HCT116 (cell line): ENCODE measurements around the gene TRIAP1.

Experiments
- CEBPB ChIP-seq: IDR thresholded peaks from 2 replicates; pipeline ENCODE4 v1.6.1; 2012; ENCODE audit warnings: low read depth
- EZH2 ChIP-seq: fragments of 200-600 bp; sonication (generic); IDR thresholded peaks from 2 replicates; pipeline ENCODE4 v1.6.1; 2017; ENCODE audit warnings: antibody characterized with exemption, mixed run types
- EZH2phosphoT487 ChIP-seq: fragments of 200-600 bp; IDR thresholded peaks from 2 replicates; pipeline ENCODE4 v1.6.1; 2018; ENCODE audit warnings: antibody characterized with exemption, borderline replicate concordance
- POLR2AphosphoS5 ChIP-seq: IDR thresholded peaks from 2 replicates; pipeline ENCODE4 v1.6.1; 2011; ENCODE audit warnings: mild to moderate bottlenecking, low read depth, low read length, moderate library complexity
- RAD21 ChIP-seq: IDR thresholded peaks from 2 replicates; pipeline ENCODE4 v1.6.1; 2012; ENCODE audit warnings: low read depth, mild to moderate bottlenecking
- REST ChIP-seq: IDR thresholded peaks from 2 replicates; pipeline ENCODE4 v1.6.1; 2012; ENCODE audit warnings: low read depth
- TCF7L2 ChIP-seq: IDR thresholded peaks from 2 replicates; pipeline ENCODE4 v1.7.0; 2011; ENCODE audit warnings: borderline replicate concordance, inconsistent platforms; ENCODE audit not compliant: insufficient read depth, insufficient read length; ENCODE audit errors: extremely low read depth
- YY1 ChIP-seq: IDR thresholded peaks from 2 replicates; pipeline ENCODE4 v1.6.1; 2011; ENCODE audit warnings: low read length, low read depth, moderate library complexity, mild to moderate bottlenecking; ENCODE audit not compliant: insufficient replicate concordance; ENCODE audit errors: extremely low read depth
- TF ChIP-seq, protein P1 (sequence below), 3 experiments: fragments of 200-600 bp in 1 of 3; sonication (generic) in 1 of 3; IDR thresholded peaks in 2 of 3; conservative IDR thresholded peaks in 1 of 3; 2 replicates each; pipeline ENCODE4 v1.5.1; 2012 to 2017; ENCODE audit warnings: low read depth in 2 of 3, low read length in 2 of 3, antibody characterized with exemption in 1 of 3, borderline replicate concordance in 1 of 3, control low read depth in 1 of 3, mild to moderate bottlenecking in 1 of 3, mixed read lengths in 1 of 3, mixed run types in 1 of 3, moderate library complexity in 1 of 3; ENCODE audit not compliant: insufficient read depth in 1 of 3

DNA sequence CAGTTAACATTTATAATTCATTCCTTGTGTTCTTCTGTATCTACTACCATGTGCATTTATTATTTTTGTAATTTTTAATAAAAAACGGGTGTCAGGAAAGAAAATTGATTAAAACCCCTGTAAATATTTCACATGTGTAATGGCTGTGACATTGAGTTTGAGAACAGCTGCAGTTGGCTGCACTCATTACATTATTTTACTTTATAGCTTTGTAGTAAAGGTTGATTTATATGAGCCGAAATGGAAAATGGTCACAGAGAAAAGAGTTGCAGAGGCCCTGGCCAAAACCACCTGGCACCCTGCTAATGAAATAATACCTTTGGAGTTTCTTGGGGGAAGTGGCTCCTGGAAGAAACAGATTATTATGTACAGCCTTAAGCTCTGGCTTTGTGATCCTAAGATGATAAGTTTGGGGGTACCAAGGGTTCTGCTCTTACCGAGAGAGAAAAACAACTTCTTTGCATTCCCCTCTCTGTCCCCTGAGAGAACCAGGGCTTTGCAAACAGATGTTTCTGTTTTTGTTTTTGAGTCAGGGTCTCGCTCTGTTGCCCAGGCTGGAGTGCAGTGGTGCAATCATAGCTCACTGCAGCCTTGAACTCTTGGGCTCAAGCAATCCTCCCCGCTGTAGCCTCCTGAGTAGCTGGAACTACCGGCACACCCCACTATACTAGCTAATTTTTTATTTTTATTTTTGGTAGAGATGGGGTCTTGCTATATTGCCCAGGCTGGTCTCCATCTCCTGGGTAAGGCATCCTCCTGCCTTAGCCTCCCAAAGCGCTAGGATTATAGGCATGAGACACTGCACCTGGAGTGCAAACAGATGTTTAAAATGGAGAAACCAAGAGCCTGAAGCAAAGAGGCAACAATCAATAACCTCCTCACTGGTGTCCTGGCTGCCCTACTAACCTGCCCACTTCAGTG is 40.0 kb upstream of the TRIAP1 start:
- TF ChIP-seq, protein P1, sequence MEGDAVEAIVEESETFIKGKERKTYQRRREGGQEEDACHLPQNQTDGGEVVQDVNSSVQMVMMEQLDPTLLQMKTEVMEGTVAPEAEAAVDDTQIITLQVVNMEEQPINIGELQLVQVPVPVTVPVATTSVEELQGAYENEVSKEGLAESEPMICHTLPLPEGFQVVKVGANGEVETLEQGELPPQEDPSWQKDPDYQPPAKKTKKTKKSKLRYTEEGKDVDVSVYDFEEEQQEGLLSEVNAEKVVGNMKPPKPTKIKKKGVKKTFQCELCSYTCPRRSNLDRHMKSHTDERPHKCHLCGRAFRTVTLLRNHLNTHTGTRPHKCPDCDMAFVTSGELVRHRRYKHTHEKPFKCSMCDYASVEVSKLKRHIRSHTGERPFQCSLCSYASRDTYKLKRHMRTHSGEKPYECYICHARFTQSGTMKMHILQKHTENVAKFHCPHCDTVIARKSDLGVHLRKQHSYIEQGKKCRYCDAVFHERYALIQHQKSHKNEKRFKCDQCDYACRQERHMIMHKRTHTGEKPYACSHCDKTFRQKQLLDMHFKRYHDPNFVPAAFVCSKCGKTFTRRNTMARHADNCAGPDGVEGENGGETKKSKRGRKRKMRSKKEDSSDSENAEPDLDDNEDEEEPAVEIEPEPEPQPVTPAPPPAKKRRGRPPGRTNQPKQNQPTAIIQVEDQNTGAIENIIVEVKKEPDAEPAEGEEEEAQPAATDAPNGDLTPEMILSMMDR (IDR thresholded peaks at IDR 0.05 in 2 of 3, conservative IDR thresholded peaks at IDR 0.05 in 1 of 3; ENCODE audit: borderline replicate concordance in 1 of 3, insufficient read depth in 1 of 3, low read depth in 2 of 3, low read length in 2 of 3): no peak
- no peak for TF ChIP-seq POLR2AphosphoS5
- no peak for TF ChIP-seq YY1
- no peak for TF ChIP-seq EZH2
- no peak for TF ChIP-seq REST
- TF ChIP-seq EZH2phosphoT487: no peak
- no peak for TF ChIP-seq TCF7L2
- no peak for TF ChIP-seq RAD21
- TF ChIP-seq CEBPB: no peak
